Measurements from ENCODE around the gene JAG2. TPM values are rescaled to one million over a fixed set of nuclear protein-coding genes. Genes with fewer than 3 reads are reported as not detected.

JAG2 gene
- total RNA-seq, 3 donors from 2014 or later (not counting 1 experiment from before 2014, with no cell fraction given): 3.5 to 6.6 (median 6.1) TPM

- WGBS (ENCODE audit: insufficient coverage): 72% methylated on average over 3 of the region's 3 CpGs
- no peak for ATAC-seq
Observed at GRCh38 chr14:105215602-105216001, 47.0 kb upstream of the JAG2 start.

GRCh38 chr14:105214324-105214915 is 45.8 kb upstream of the JAG2 start:
- no peaks in the 10 kb centered on the region for H3K9me3 Mint-ChIP-seq
- ATAC-seq (no peak), DNase-seq (no peak)
- Histone ChIP-seq H3K27ac (ENCODE audit: low read length) (no peak overlapping the region), H3K9me3 (ENCODE audit: control insufficient read depth, insufficient read depth, low read length) (no peaks in the 10 kb centered on the region), H3K36me3 (ENCODE audit: control insufficient read depth, insufficient read depth, low read length) (peaks cover 28% of the 10 kb centered on the region), H3K4me1 (ENCODE audit: control insufficient read depth, insufficient read depth, low read length) (no peaks in the 10 kb centered on the region), H3K4me3 (ENCODE audit: low read length) (no peak overlapping the region), H3K27me3 (ENCODE audit: control insufficient read depth, insufficient read depth, low read length) (no peaks in the 10 kb centered on the region)
- H3K27me3 Mint-ChIP-seq (ENCODE audit: low read depth in 2 of 2): no peaks in the 10 kb centered on the region
- peaks cover 7 to 8% of the 10 kb centered on the region in 2 donors for H3K4me1 Mint-ChIP-seq
- no peak overlapping the region for H3K4me3 Mint-ChIP-seq
- no peak for TF ChIP-seq CTCF (IDR thresholded peaks at IDR 0.05)
- H3K27ac Mint-ChIP-seq: no peak overlapping the region
- intact Hi-C loops (cut with micrococcal nuclease): no loop called here
- no peaks in the 10 kb centered on the region for H3K36me3 Mint-ChIP-seq
- WGBS (ENCODE audit: insufficient coverage): 88% methylated on average over 14 of the region's 14 CpGs

More at GRCh38 chr14:105215602-105216001, 47.0 kb upstream of the JAG2 start:
- H3K27ac Mint-ChIP-seq: no peak overlapping the region
- H3K9me3 Mint-ChIP-seq: no peaks in the 10 kb centered on the region
- H3K4me3 ChIP-seq (ENCODE audit: low read length): no peak overlapping the region
- no peaks in the 10 kb centered on the region for H3K36me3 Mint-ChIP-seq
- no peaks in the 10 kb centered on the region for H3K27me3 Mint-ChIP-seq (ENCODE audit: low read depth in 2 of 2)
- H3K4me3 Mint-ChIP-seq: no peak overlapping the region
- no peak overlapping the region for H3K27ac ChIP-seq (ENCODE audit: low read length)
- H3K9me3 ChIP-seq (ENCODE audit: control insufficient read depth, insufficient read depth, low read length): no peaks in the 10 kb centered on the region
- H3K4me1 ChIP-seq (ENCODE audit: control insufficient read depth, insufficient read depth, low read length): no peaks in the 10 kb centered on the region
- peaks cover 38% of the 10 kb centered on the region for H3K36me3 ChIP-seq (ENCODE audit: control insufficient read depth, insufficient read depth, low read length)
- intact Hi-C loops (cut with micrococcal nuclease): no loop called here
- no peaks in the 10 kb centered on the region for H3K27me3 ChIP-seq (ENCODE audit: control insufficient read depth, insufficient read depth, low read length)
- no peak for TF ChIP-seq CTCF (IDR thresholded peaks at IDR 0.05)
- no peak for DNase-seq
- peaks cover 7 to 8% of the 10 kb centered on the region in 2 donors for H3K4me1 Mint-ChIP-seq

GRCh38 chr14:105213361-105213760 is 44.8 kb upstream of the JAG2 start:
- no peak for ATAC-seq
- peaks cover 7 to 8% of the 10 kb centered on the region in 2 donors for H3K4me1 Mint-ChIP-seq
- Histone ChIP-seq H3K4me1 (ENCODE audit: control insufficient read depth, insufficient read depth, low read length) (no peaks in the 10 kb centered on the region), H3K36me3 (ENCODE audit: control insufficient read depth, insufficient read depth, low read length) (peaks cover 26% of the 10 kb centered on the region), H3K9me3 (ENCODE audit: control insufficient read depth, insufficient read depth, low read length) (no peaks in the 10 kb centered on the region), H3K27ac (ENCODE audit: low read length) (no peak overlapping the region), H3K4me3 (ENCODE audit: low read length) (no peak overlapping the region), H3K27me3 (ENCODE audit: control insufficient read depth, insufficient read depth, low read length) (no peaks in the 10 kb centered on the region)
- no peaks in the 10 kb centered on the region for H3K27me3 Mint-ChIP-seq (ENCODE audit: low read depth in 2 of 2)
- intact Hi-C loops (cut with micrococcal nuclease): no loop called here
- H3K27ac Mint-ChIP-seq: no peak overlapping the region
- no peaks in the 10 kb centered on the region for H3K9me3 Mint-ChIP-seq
- TF ChIP-seq CTCF (IDR thresholded peaks at IDR 0.05): no peak
- 94% methylated on average over 10 of the region's 10 CpGs for WGBS (ENCODE audit: insufficient coverage)
- DNase-seq: no peak
- no peaks in the 10 kb centered on the region for H3K36me3 Mint-ChIP-seq
- no peak overlapping the region for H3K4me3 Mint-ChIP-seq

Measured in natural killer cell (primary cell).